Neuronal stem cell (in vitro differentiated cells): ENCODE measurements around the gene CLIP4.

Source experiments
- DNase-seq: peaks from one replicate; pipeline ENCODE4 v3.0.0-alpha.2; 2013; ENCODE audit warnings: low spot score
- H2AFZ ChIP-seq: one replicate; pipeline ENCODE4 v1.6.1; 2013; ENCODE audit warnings: mild to moderate bottlenecking, low read length, inconsistent platforms
- H2AK5ac ChIP-seq: 2 replicates; pipeline ENCODE4 v1.6.1; 2013; ENCODE audit warnings: low read depth, mild to moderate bottlenecking, inconsistent platforms, low read length, moderate library complexity, mixed read lengths
- H2BK120ac ChIP-seq: 2 replicates; pipeline ENCODE4 v1.6.1; 2013; ENCODE audit warnings: low read depth, mild to moderate bottlenecking, inconsistent platforms, low read length, moderate library complexity, mixed read lengths
- H2BK12ac ChIP-seq: one replicate; pipeline ENCODE4 v1.6.1; 2013; ENCODE audit warnings: low read length, inconsistent platforms
- H2BK15ac ChIP-seq: 2 replicates; pipeline ENCODE4 v1.6.1; 2013; ENCODE audit warnings: mild to moderate bottlenecking, low read length, inconsistent platforms, mixed read lengths
- H2BK5ac ChIP-seq: one replicate; pipeline ENCODE4 v1.6.1; 2013; ENCODE audit warnings: inconsistent platforms, mild to moderate bottlenecking, low read length, moderate library complexity
- H3K14ac ChIP-seq: one replicate; pipeline ENCODE4 v1.6.1; 2013; ENCODE audit warnings: low read length, inconsistent platforms
- H3K18ac ChIP-seq: 2 replicates; pipeline ENCODE4 v1.6.1; 2013; ENCODE audit warnings: low read length, inconsistent platforms
- H3K23ac ChIP-seq: 2 replicates; pipeline ENCODE4 v1.6.1; 2013; ENCODE audit warnings: low read depth, mild to moderate bottlenecking, mixed read lengths, low read length, inconsistent platforms; ENCODE audit not compliant: poor library complexity
- H3K27ac ChIP-seq: replicated peaks from 3 replicates; pipeline ENCODE4 v1.5.1; 2013; ENCODE audit warnings: low read length, inconsistent platforms
- H3K27me3 ChIP-seq, 3 experiments: 2 replicates each; pipeline ENCODE4 v1.6.1; 2013; ENCODE audit warnings: low read length in 3 of 3, mild to moderate bottlenecking in 2 of 3, inconsistent platforms in 1 of 3, low read depth in 1 of 3, mixed read lengths in 1 of 3, moderate library complexity in 1 of 3; ENCODE audit not compliant: control insufficient read depth in 3 of 3, insufficient read depth in 3 of 3
- H3K36me3 ChIP-seq, 2 donors: replicated peaks in 1 of 2; 2 replicates each; pipeline ENCODE4 v1.6.1; 2013; ENCODE audit warnings: low read length in 2 of 2; ENCODE audit not compliant: control insufficient read depth in 2 of 2, insufficient read depth in 2 of 2
- H3K4ac ChIP-seq: 2 replicates; pipeline ENCODE4 v1.6.1; 2013; ENCODE audit warnings: inconsistent platforms, mild to moderate bottlenecking, low read length, moderate library complexity
- H3K4me1 ChIP-seq, 2 donors: 1 replicate in 1 of 2; 2 replicates in 1 of 2; pipeline ENCODE4 v1.6.1; 2013; ENCODE audit warnings: low read length in 2 of 2, low read depth in 1 of 2; ENCODE audit not compliant: control insufficient read depth in 2 of 2, insufficient read depth in 1 of 2
- H3K4me2 ChIP-seq: one replicate; pipeline ENCODE4 v1.6.1; 2013; ENCODE audit warnings: mild to moderate bottlenecking, low read length, inconsistent platforms; ENCODE audit not compliant: insufficient read depth, poor library complexity, severe bottlenecking
- H3K4me3 ChIP-seq, 2 donors: 2 replicates each; pipeline ENCODE4 v1.5.1; 2013; ENCODE audit warnings: low read length in 2 of 2, mild to moderate bottlenecking in 2 of 2, inconsistent platforms in 1 of 2, moderate library complexity in 1 of 2
- H3K79me1 ChIP-seq: one replicate; pipeline ENCODE4 v1.6.1; 2013; ENCODE audit warnings: low read depth, mild to moderate bottlenecking, inconsistent platforms, low read length, moderate library complexity
- H3K9ac ChIP-seq: one replicate; pipeline ENCODE4 v1.6.1; 2013; ENCODE audit warnings: mild to moderate bottlenecking, low read depth, low read length, inconsistent platforms; ENCODE audit not compliant: poor library complexity
- H3K9me3 ChIP-seq, 2 donors: replicated peaks in 1 of 2; 2 replicates each; pipeline versions ENCODE3 to v1.6.1; 2013; ENCODE audit warnings: low read length in 2 of 2, mild to moderate bottlenecking in 2 of 2, inconsistent platforms in 1 of 2, low read depth in 1 of 2, mixed read lengths in 1 of 2, moderate library complexity in 1 of 2; ENCODE audit not compliant: control insufficient read depth in 2 of 2, insufficient read depth in 1 of 2
- H4K8ac ChIP-seq: one replicate; pipeline ENCODE4 v1.6.1; 2013; ENCODE audit warnings: low read depth, mild to moderate bottlenecking, inconsistent platforms, low read length, moderate library complexity
- H4K91ac ChIP-seq: one replicate; pipeline ENCODE4 v1.6.1; 2013; ENCODE audit warnings: low read length, low read depth, mild to moderate bottlenecking, inconsistent platforms; ENCODE audit not compliant: poor library complexity
- WGBS, 2 donors: extraction: QIAGEN DNeasy Blood & Tissue Kit; methylation state at CpG; one replicate each; pipeline ENCODE4 v1.1.7; 2013; ENCODE audit warnings: missing lambda C conversion rate in 2 of 2, mixed read lengths in 1 of 2; ENCODE audit not compliant: insufficient read length in 2 of 2, insufficient replicate concordance in 1 of 2; ENCODE audit errors: extremely low coverage in 2 of 2; 5-methylcytosine and 5-hydroxymethylcytosine counted together

The CLIP4 gene

GRCh38 chr2:29079887-29080286 is 35.3 kb upstream of the CLIP4 start:
- Histone ChIP-seq H3K4me2 (no peak overlapping the region), H3K36me3 (no peaks in the 10 kb centered on the region), H2BK12ac (no peak overlapping the region), H2BK5ac (no peak overlapping the region), H2BK15ac (peak overlapping the region; percentile 6), H3K23ac (no peak overlapping the region), H3K14ac (no peak overlapping the region), H4K91ac (no peak overlapping the region), H3K4ac (no peak overlapping the region), H3K4me1 (peaks cover 9 to 10% of the 10 kb centered on the region in 2 donors), H3K27ac (no peak overlapping the region), H3K9ac (peak overlapping the region; percentile 15), H4K8ac (no peak overlapping the region), H3K27me3 (peaks cover 0 to 13% (median 0%) of the 10 kb centered on the region in 3 experiments), H2BK120ac (no peak overlapping the region), H3K4me3 (no peak overlapping the region), H3K18ac (peak overlapping the region; percentile 49), H3K79me1 (no peaks in the 10 kb centered on the region), H2AFZ (no peak overlapping the region), H3K9me3 (peaks cover 9 to 12% of the 10 kb centered on the region in 2 donors), H2AK5ac (no peak overlapping the region)
- DNase-seq = no peak
- no CpG with 5 or more reads among the region's 7 CpGs for WGBS, 2 donors

GRCh38 chr2:29080886-29081743 is 34.1 kb upstream of the CLIP4 start:
- DNase-seq = no peak
- H3K36me3 ChIP-seq = no peaks in the 10 kb centered on the region
- H3K4me2 ChIP-seq = no peak overlapping the region
- H3K4me3 ChIP-seq = no peak overlapping the region
- peak overlapping the region; percentile 77 for H2BK120ac ChIP-seq
- H2AFZ ChIP-seq = no peak overlapping the region
- peak overlapping the region; percentile 15 for H3K18ac ChIP-seq
- WGBS, 2 donors = no CpG with 5 or more reads among the region's 12 CpGs
- peak overlapping the region; percentile 55 for H3K23ac ChIP-seq
- H3K14ac ChIP-seq = peak overlapping the region; percentile 25
- no peak overlapping the region for H3K27ac ChIP-seq
- peaks cover 9 to 12% of the 10 kb centered on the region in 2 donors for H3K9me3 ChIP-seq
- H3K4ac ChIP-seq = no peak overlapping the region
- no peak overlapping the region for H2BK12ac ChIP-seq
- peak overlapping the region; percentile 69 for H2BK15ac ChIP-seq
- peak overlapping the region; percentile 44 for H3K9ac ChIP-seq
- peaks cover 3 to 6% of the 10 kb centered on the region in 2 donors for H3K4me1 ChIP-seq
- H4K8ac ChIP-seq = no peak overlapping the region
- H3K79me1 ChIP-seq = no peaks in the 10 kb centered on the region
- peaks cover 0 to 8% (median 0%) of the 10 kb centered on the region in 3 experiments for H3K27me3 ChIP-seq
- H4K91ac ChIP-seq = no peak overlapping the region
- peak overlapping the region; percentile 86 for H2AK5ac ChIP-seq
- H2BK5ac ChIP-seq = no peak overlapping the region

GRCh38 chr2:29082804-29083495 is 32.3 kb upstream of the CLIP4 start:
- Histone ChIP-seq H2AK5ac (no peak overlapping the region), H3K4ac (no peak overlapping the region), H4K8ac (no peak overlapping the region), H3K27ac (no peak overlapping the region), H2BK15ac (no peak overlapping the region), H2BK5ac (no peak overlapping the region), H2BK120ac (no peak overlapping the region), H3K9me3 (peaks cover 7 to 12% of the 10 kb centered on the region in 2 donors), H3K14ac (no peak overlapping the region), H2AFZ (no peak overlapping the region), H4K91ac (no peak overlapping the region), H3K36me3 (no peaks in the 10 kb centered on the region), H2BK12ac (no peak overlapping the region), H3K9ac (no peak overlapping the region), H3K23ac (no peak overlapping the region), H3K18ac (no peak overlapping the region), H3K27me3 (no peaks in the 10 kb centered on the region), H3K4me1 (peaks cover 0 to 4% of the 10 kb centered on the region in 2 donors), H3K4me2 (no peak overlapping the region), H3K4me3 (no peak overlapping the region), H3K79me1 (no peaks in the 10 kb centered on the region)
- no peak for DNase-seq
- WGBS, 2 donors = no CpG with 5 or more reads among the region's 5 CpGs

GRCh38 chr2:29084554-29084953 is 30.7 kb upstream of the CLIP4 start:
- Histone ChIP-seq H3K79me1 (no peaks in the 10 kb centered on the region), H2BK5ac (no peak overlapping the region), H3K9me3 (peaks cover 5 to 8% of the 10 kb centered on the region in 2 donors), H3K18ac (no peak overlapping the region), H3K36me3 (no peaks in the 10 kb centered on the region), H3K4me1 (peaks cover 0 to 4% of the 10 kb centered on the region in 2 donors), H2BK15ac (no peak overlapping the region), H2BK12ac (no peak overlapping the region), H3K4me3 (no peak overlapping the region), H2BK120ac (no peak overlapping the region), H4K8ac (no peak overlapping the region), H3K27ac (no peak overlapping the region), H2AFZ (no peak overlapping the region), H3K4ac (no peak overlapping the region), H3K14ac (no peak overlapping the region), H4K91ac (no peak overlapping the region), H3K9ac (no peak overlapping the region), H3K4me2 (no peak overlapping the region), H3K23ac (no peak overlapping the region), H3K27me3 (no peaks in the 10 kb centered on the region), H2AK5ac (no peak overlapping the region)
- DNase-seq = no peak
- WGBS, 2 donors = no CpG with 5 or more reads among the region's 1 CpG
